IMR-90 (cell line): Measurements from ENCODE around the gene PHF3.

Experiments used
- BHLHE40 ChIP-seq: fragments of 150-350 bp; IDR thresholded peaks from 2 replicates; pipeline ENCODE4 v1.6.1; 2016; ENCODE audit warnings: mild to moderate bottlenecking, low read depth, low read length
- CEBPB ChIP-seq: IDR thresholded peaks from 2 replicates; pipeline ENCODE4 v1.6.1; 2012; ENCODE audit warnings: low read depth, low read length, improper control_type of control experiment
- CTCF ChIP-seq: conservative IDR thresholded peaks from 2 replicates; pipeline ENCODE4 v1.5.1; 2012; ENCODE audit warnings: mild to moderate bottlenecking, low read depth, low read length, improper control_type of control experiment
- NFE2L2 ChIP-seq: fragments of 150-350 bp; IDR thresholded peaks from 2 replicates; pipeline ENCODE4 v1.6.1; 2016; ENCODE audit warnings: low read depth, mild to moderate bottlenecking, low read length
- POLR2A ChIP-seq: IDR thresholded peaks from 2 replicates; pipeline ENCODE4 v1.6.1; 2012; ENCODE audit warnings: mild to moderate bottlenecking, low read depth, low read length
- RAD21 ChIP-seq: IDR thresholded peaks from 2 replicates; pipeline ENCODE4 v1.6.1; 2012; ENCODE audit warnings: low read length, improper control_type of control experiment

- TF ChIP-seq BHLHE40 (no peak), CTCF (no peak), CEBPB (peak; percentile 47), POLR2A (no peak), NFE2L2 (no peak), RAD21 (no peak)
Observed at GRCh38 chr6:63677282-63677681, 41.7 kb downstream of the PHF3 start.
